SK-N-SH (cell line): ENCODE results near the gene OSBPL7. TPM values are rescaled to one million over a fixed set of nuclear protein-coding genes. Genes with fewer than 3 reads are reported as not detected.

Source experiments
- CTCF ChIA-PET: fragments of 300-600, 350-600 bp; formaldehyde crosslinking; extraction: SDS; loops from one replicate; lab custom pipeline; 2021; lab: Yijun Ruan, JAX
- POLR2A ChIA-PET: fragments of 350-600 bp; sonication (Branson Sonifier 250); formaldehyde crosslinking; extraction: SDS; loops from one replicate; lab custom pipeline; 2020; ENCODE audit warnings: antibody characterized with exemption, inconsistent platforms; lab: Yijun Ruan, JAX
- DNase-seq: peaks from one replicate; pipeline ENCODE4 v3.0.0; 2012
- H2AFZ ChIP-seq: fragments of 200-600 bp; sonication (generic); 2 replicates; pipeline ENCODE4 v1.8.1; 2016; ENCODE audit warnings: antibody characterized with exemption, mild to moderate bottlenecking, low read depth
- H3F3A ChIP-seq: fragments of 200-600 bp; sonication (generic); replicated peaks from 2 replicates; pipeline ENCODE3; 2016; ENCODE audit warnings: antibody characterized with exemption, mild to moderate bottlenecking; ENCODE audit not compliant: insufficient read depth
- H3K27ac ChIP-seq, 2 experiments: fragments of 200-500 bp in 1 of 2; fragments of 200-600 bp in 1 of 2; sonication (Bioruptor generic) in 1 of 2; sonication (generic), shearing (Covaris generic) in 1 of 2; 2 replicates each; pipeline versions ENCODE4 v1.5.1 to v1.6.1; 2014 to 2016; ENCODE audit warnings: low read depth in 2 of 2, inconsistent platforms in 1 of 2, low read length in 1 of 2, mild to moderate bottlenecking in 1 of 2, mixed read lengths in 1 of 2
- H3K27me3 ChIP-seq: fragments of 200-600 bp; sonication (generic), shearing (Covaris generic); 2 replicates; pipeline ENCODE4 v1.6.1; 2016; ENCODE audit warnings: mixed run types; ENCODE audit not compliant: insufficient read depth
- H3K36me3 ChIP-seq, 2 experiments: fragments of 200-500 bp in 1 of 2; fragments of 200-600 bp in 1 of 2; sonication (Bioruptor generic) in 1 of 2; sonication (generic) in 1 of 2; replicated peaks in 1 of 2; 2 replicates each; pipeline versions ENCODE3 to v1.5.1; 2014 to 2016; ENCODE audit warnings: low read length in 1 of 2, mild to moderate bottlenecking in 1 of 2; ENCODE audit not compliant: insufficient read depth in 2 of 2, control insufficient read depth in 1 of 2
- H3K4me1 ChIP-seq, 2 experiments: fragments of 200-500 bp in 1 of 2; fragments of 200-600 bp in 1 of 2; sonication (Bioruptor generic) in 1 of 2; sonication (generic), shearing (Covaris generic) in 1 of 2; 2 replicates each; pipeline versions ENCODE4 v1.5.1 to v1.6.1; 2014 to 2016; ENCODE audit warnings: low read depth in 1 of 2, low read length in 1 of 2, mixed run types in 1 of 2; ENCODE audit not compliant: insufficient read depth in 2 of 2, control insufficient read depth in 1 of 2
- H3K4me2 ChIP-seq: fragments of 200-600 bp; sonication (generic), shearing (Covaris generic); 2 replicates; pipeline ENCODE4 v1.6.1; 2017; ENCODE audit warnings: mixed run types
- H3K4me3 ChIP-seq, 2 experiments: fragments of 200-500 bp in 1 of 2; fragments of 200-600 bp in 1 of 2; sonication (Bioruptor generic) in 1 of 2; sonication (generic), shearing (Covaris generic) in 1 of 2; 2 replicates each; pipeline versions ENCODE4 v1.5.1 to v1.8.1; 2014 to 2016; ENCODE audit warnings: low read depth in 2 of 2, inconsistent platforms in 1 of 2, low read length in 1 of 2, mild to moderate bottlenecking in 1 of 2, mixed read lengths in 1 of 2, moderate library complexity in 1 of 2
- H3K79me2 ChIP-seq: fragments of 200-600 bp; sonication (generic); 2 replicates; pipeline ENCODE4 v1.8.1; 2017; ENCODE audit warnings: mild to moderate bottlenecking; ENCODE audit not compliant: insufficient read depth
- H3K9ac ChIP-seq: fragments of 200-600 bp; sonication (generic); 2 replicates; pipeline ENCODE4 v1.6.1; 2017; ENCODE audit warnings: mixed run types
- H3K9me2 ChIP-seq: fragments of 200-600 bp; sonication (generic); 2 replicates; pipeline ENCODE4 v1.6.1; 2017; ENCODE audit warnings: mixed run types
- H3K9me3 ChIP-seq: fragments of 200-600 bp; sonication (generic); 2 replicates; pipeline ENCODE4 v1.6.1; 2017; ENCODE audit warnings: mixed run types, mild to moderate bottlenecking, moderate library complexity
- H4K20me1 ChIP-seq: fragments of 200-600 bp; sonication (generic); 2 replicates; pipeline ENCODE4 v1.6.1; 2017; ENCODE audit warnings: mild to moderate bottlenecking, mixed run types; ENCODE audit not compliant: insufficient read depth
- CHD2 ChIP-seq: fragments of 150-350 bp; IDR thresholded peaks from 2 replicates; pipeline ENCODE4 v1.6.1; 2018; ENCODE audit warnings: low read length; ENCODE audit not compliant: partially characterized antibody
- CTCF ChIP-seq: fragments of 200-600 bp; sonication (generic); IDR thresholded peaks from 2 replicates; pipeline ENCODE4 v1.6.1; 2017; ENCODE audit warnings: antibody characterized with exemption, mild to moderate bottlenecking, moderate library complexity
- GATA2 ChIP-seq: sonication (generic); formaldehyde crosslinking; IDR thresholded peaks from 2 replicates; pipeline ENCODE4 v1.5.0; 2020; ENCODE audit warnings: mild to moderate bottlenecking, missing genetic modification reagents
- RCOR1 ChIP-seq: fragments of 150-350 bp; IDR thresholded peaks from 2 replicates; pipeline ENCODE4 v1.6.1; 2017; ENCODE audit warnings: antibody characterized with exemption, low read length
- SMC3 ChIP-seq: IDR thresholded peaks from 2 replicates; pipeline ENCODE4 v1.6.1; 2012; ENCODE audit warnings: low read depth, low read length, improper control_type of control experiment
- TCF12 ChIP-seq: IDR thresholded peaks from 2 replicates; pipeline ENCODE4 v1.4.0; 2012
- WGBS: methylation state at CpG from one replicate; pipeline ENCODE4 v1.1.6; 2017; ENCODE audit warnings: low lambda C conversion rate; 5-methylcytosine and 5-hydroxymethylcytosine counted together
- polyA plus RNA-seq, 3 experiments: library from polyadenylated mRNA; depleted of rRNA; stranded (reverse); fragments of >200 nt; gene quantifications; 2 replicates each; pipeline ENCODE4 v1.2.3, GENCODE V29; 2012

The OSBPL7 gene
- polyA plus RNA-seq, 1 of the 3 experiments (the other 2 are of a cell fraction), result 23.7 TPM

GRCh38 chr17:47845716-47846075, 24.1 kb upstream of the OSBPL7 start:
- WGBS, result 71% methylated on average over 3 of the region's 3 CpGs
- TF ChIP-seq TCF12 (no peak), GATA2 (CRISPR knock-in tag) (no peak), RCOR1 (no peak), CHD2 (no peak)
- peaks cover 3% of the 10 kb centered on the region for H3F3A ChIP-seq
- H4K20me1 ChIP-seq, result no peaks in the 10 kb centered on the region
- no peak overlapping the region for H3K27ac ChIP-seq
- peaks cover 57% of the 10 kb centered on the region for H3K27me3 ChIP-seq
- H3K36me3 ChIP-seq, result no peaks in the 10 kb centered on the region
- peaks cover 2% of the 10 kb centered on the region; the same call in 1 of the 2 replicates for H3K79me2 ChIP-seq
- no peak overlapping the region for H3K9ac ChIP-seq
- H3K9me2 ChIP-seq, result no peaks in the 10 kb centered on the region
- peaks cover 0 to 21% of the 10 kb centered on the region in 2 experiments; a peak in 2 of 4 replicates for H3K4me1 ChIP-seq
- H3K9me3 ChIP-seq, result no peaks in the 10 kb centered on the region
- ChIA-PET POLR2A (interaction anchor here (2.4 kb wide), 1 partner anchor 50 kb away, joined by 10 read pairs; the partner anchor contains the start of gene SP2), CTCF (interaction anchor here (0.8 to 33.0 kb wide), 10 partner anchors 7 to 172 kb away, joined by 3 to 1447 read pairs (median 37); partner anchors contain the start of genes LRRC46, MRPL10, OSBPL7 and SCRN2)
- DNase-seq, result no peak
- no peak overlapping the region for H2AFZ ChIP-seq
- no peak overlapping the region for H3K4me2 ChIP-seq
- no peak overlapping the region for H3K4me3 ChIP-seq

- POLR2A ChIA-PET, result interaction anchor here (1.1 to 2.4 kb wide), 2 partner anchors 45 to 51 kb away, joined by 5 to 10 read pairs; partner anchors contain the start of gene SP2
- 67% methylated on average over 4 of the region's 4 CpGs for WGBS
- no peak overlapping the region for H3K27ac ChIP-seq
Measured at GRCh38 chr17:47844814-47845715, 23.5 kb upstream of the OSBPL7 start.

More at GRCh38 chr17:47844814-47845715, 23.5 kb upstream of the OSBPL7 start:
- TF ChIP-seq SMC3 (peak; percentile 26), CTCF (peak; percentile 61), RCOR1 (no peak)
- Histone ChIP-seq H3K36me3 (no peaks in the 10 kb centered on the region), H3K79me2 (peaks cover 9% of the 10 kb centered on the region; the same call in 1 of the 2 replicates), H3F3A (peaks cover 3% of the 10 kb centered on the region), H4K20me1 (no peaks in the 10 kb centered on the region), H3K27me3 (peaks cover 51% of the 10 kb centered on the region), H3K4me1 (peaks cover 5 to 24% of the 10 kb centered on the region in 2 experiments; a peak in 2 of 4 replicates), H3K9ac (no peak overlapping the region), H3K4me3 (no peak overlapping the region), H3K9me2 (no peaks in the 10 kb centered on the region), H3K9me3 (no peaks in the 10 kb centered on the region), H2AFZ (no peak overlapping the region), H3K4me2 (no peak overlapping the region)
- DNase-seq, result peak; percentile 68
- CTCF ChIA-PET, result interaction anchor here (0.8 to 33.0 kb wide), 17 partner anchors 7 to 173 kb away, joined by 3 to 1447 read pairs (median 10); partner anchors contain the start of genes CDK5RAP3, LRRC46, MRPL10 and OSBPL7
